ENCODE results near the gene ADAMTS8. TPM values are rescaled to one million over a fixed set of nuclear protein-coding genes. Genes with fewer than 3 reads are reported as not detected.

ADAMTS8 gene
- total and polyA plus RNA-seq, 10 donors = 0.30 to 2.5 (median 0.73) TPM; not detected in 1

DNA sequence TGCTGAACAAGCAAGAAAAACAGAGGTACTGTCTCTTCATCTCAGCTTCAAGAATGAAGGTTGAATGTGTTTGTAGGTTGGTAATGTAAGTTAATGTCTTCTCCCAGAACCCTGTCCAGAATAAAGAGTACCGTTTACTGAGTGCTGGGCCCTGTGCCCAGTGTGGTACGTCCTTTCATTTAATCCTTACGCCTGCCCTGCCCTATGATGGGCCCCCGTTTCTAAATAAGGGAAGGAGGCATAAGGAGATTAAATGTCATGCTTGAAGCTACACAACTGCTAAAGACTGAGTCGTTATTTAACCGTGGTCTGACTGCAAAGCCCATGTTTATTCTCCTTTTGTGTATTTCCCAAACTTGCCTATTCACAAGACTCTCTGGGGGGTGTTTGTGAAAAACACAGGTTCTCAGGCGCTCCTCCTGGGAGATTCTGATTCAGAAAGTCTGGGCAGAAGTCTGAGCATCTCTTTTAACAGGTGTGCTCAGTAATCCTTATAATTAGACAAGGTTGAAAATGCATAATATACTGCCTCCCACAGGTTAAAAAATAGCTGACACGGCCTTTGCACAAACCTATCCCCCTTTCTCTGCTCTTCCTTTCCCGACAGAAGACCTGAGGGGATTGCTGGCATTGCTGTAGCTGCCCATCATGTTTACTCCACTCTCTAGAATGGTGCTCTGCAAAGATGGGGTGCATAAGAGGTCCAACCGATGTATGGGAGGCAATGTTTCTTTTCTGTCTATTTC lies 57.4 kb downstream of the ADAMTS8 start:
- intact Hi-C loops (cut with DNase I; ENCODE audit: low total_unique reads) = no loop called here
- H3K9me3 ChIP-seq = no peaks in the 10 kb centered on the region
- no peak overlapping the region for H3K4me3 ChIP-seq
- H3K27ac ChIP-seq = no peak overlapping the region
- H3K36me3 ChIP-seq = no peaks in the 10 kb centered on the region
- H3K27me3 ChIP-seq (replicated peaks in 1 of 7) = peaks cover 0 to 6% (median 0%) of the 10 kb centered on the region in 7 donors
- WGBS, 5 donors = 70 to 78% (median 72%) methylated on average over 10 of the region's 10 CpGs
- DNase-seq = no peak
- TF ChIP-seq POLR2A (IDR thresholded peaks at IDR 0.05) = no peak
- TF ChIP-seq POLR2AphosphoS5 (IDR thresholded peaks at IDR 0.05) = no peak
- TF ChIP-seq, protein P1, sequence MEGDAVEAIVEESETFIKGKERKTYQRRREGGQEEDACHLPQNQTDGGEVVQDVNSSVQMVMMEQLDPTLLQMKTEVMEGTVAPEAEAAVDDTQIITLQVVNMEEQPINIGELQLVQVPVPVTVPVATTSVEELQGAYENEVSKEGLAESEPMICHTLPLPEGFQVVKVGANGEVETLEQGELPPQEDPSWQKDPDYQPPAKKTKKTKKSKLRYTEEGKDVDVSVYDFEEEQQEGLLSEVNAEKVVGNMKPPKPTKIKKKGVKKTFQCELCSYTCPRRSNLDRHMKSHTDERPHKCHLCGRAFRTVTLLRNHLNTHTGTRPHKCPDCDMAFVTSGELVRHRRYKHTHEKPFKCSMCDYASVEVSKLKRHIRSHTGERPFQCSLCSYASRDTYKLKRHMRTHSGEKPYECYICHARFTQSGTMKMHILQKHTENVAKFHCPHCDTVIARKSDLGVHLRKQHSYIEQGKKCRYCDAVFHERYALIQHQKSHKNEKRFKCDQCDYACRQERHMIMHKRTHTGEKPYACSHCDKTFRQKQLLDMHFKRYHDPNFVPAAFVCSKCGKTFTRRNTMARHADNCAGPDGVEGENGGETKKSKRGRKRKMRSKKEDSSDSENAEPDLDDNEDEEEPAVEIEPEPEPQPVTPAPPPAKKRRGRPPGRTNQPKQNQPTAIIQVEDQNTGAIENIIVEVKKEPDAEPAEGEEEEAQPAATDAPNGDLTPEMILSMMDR (IDR thresholded peaks at IDR 0.05 in 8 of 11, conservative IDR thresholded peaks at IDR 0.05 in 3 of 11) = no peak
- no peaks in the 10 kb centered on the region for H3K4me1 ChIP-seq

DNA sequence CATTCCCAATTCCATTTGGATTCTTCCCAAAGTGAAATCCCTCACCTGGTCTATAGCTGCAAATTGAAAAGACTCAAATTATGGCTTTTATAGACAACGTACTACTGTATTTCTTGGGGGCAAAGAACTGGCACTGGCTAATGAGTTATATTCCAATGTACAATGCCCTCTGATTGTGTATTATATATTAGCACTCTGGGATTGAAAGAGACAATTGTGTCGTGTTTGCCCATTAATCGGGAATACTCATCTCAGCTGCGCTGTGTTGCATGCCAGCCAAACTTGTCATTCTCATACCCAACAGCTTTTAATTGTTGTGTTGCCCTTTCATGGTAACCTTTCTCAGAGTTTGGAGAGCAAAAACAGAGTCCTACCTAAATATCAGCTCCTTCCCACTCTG lies 58.7 kb downstream of the ADAMTS8 start:
- no peaks in the 10 kb centered on the region for H3K4me1 ChIP-seq
- TF ChIP-seq, protein P1 (IDR thresholded peaks at IDR 0.05 in 8 of 11, conservative IDR thresholded peaks at IDR 0.05 in 3 of 11) = no peak
- TF ChIP-seq POLR2AphosphoS5 (IDR thresholded peaks at IDR 0.05) = no peak
- WGBS, 5 donors = 91 to 96% (median 95%) methylated on average over 4 of the region's 4 CpGs
- no peak for DNase-seq
- no peak overlapping the region for H3K27ac ChIP-seq
- H3K27me3 ChIP-seq (replicated peaks in 1 of 7) = peaks cover 0 to 2% (median 0%) of the 10 kb centered on the region in 7 donors
- H3K36me3 ChIP-seq = no peaks in the 10 kb centered on the region
- no peak overlapping the region for H3K4me3 ChIP-seq
- intact Hi-C loops (cut with DNase I; ENCODE audit: low total_unique reads) = no loop called here
- no peaks in the 10 kb centered on the region for H3K9me3 ChIP-seq

DNA sequence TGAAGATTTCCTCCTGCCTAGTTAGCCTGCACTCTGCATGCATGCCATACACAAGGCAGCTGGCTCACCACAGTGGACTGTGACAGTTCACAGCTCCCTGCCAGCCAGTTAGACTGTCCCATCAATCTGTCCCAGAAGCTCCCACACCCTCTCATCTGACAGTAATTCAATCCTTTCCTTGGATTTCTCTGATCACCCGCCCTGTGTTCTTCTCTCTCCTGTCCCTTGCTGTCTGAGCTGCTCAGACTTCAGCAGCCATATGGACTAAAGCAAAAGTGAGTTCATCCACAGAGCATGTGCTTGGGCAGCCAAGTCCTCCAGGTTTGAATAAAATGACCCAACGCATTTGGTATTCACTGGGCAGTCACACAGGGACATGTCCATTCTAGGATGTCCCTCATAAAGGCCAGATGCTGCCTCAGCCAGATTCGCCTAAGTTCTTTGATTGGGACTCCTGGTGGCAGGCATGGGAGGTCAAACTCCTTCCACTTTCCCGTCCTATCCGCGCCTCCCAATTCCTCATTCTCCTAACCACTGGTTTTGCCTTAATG lies 59.2 kb downstream of the ADAMTS8 start:
- H3K4me1 ChIP-seq = no peaks in the 10 kb centered on the region
- DNase-seq = no peak
- TF ChIP-seq, protein P1 (IDR thresholded peaks at IDR 0.05 in 8 of 11, conservative IDR thresholded peaks at IDR 0.05 in 3 of 11) = no peak
- TF ChIP-seq POLR2AphosphoS5 (IDR thresholded peaks at IDR 0.05) (no peak), POLR2A (IDR thresholded peaks at IDR 0.05) (no peak)
- H3K36me3 ChIP-seq = no peaks in the 10 kb centered on the region
- intact Hi-C loops (cut with DNase I; ENCODE audit: low total_unique reads) = no loop called here
- H3K27ac ChIP-seq = no peak overlapping the region
- WGBS, 5 donors = 76 to 92% (median 86%) methylated on average over 6 of the region's 6 CpGs
- H3K27me3 ChIP-seq (replicated peaks in 1 of 7) = no peaks in the 10 kb centered on the region
- H3K4me3 ChIP-seq = no peak overlapping the region
- no peaks in the 10 kb centered on the region for H3K9me3 ChIP-seq

DNA sequence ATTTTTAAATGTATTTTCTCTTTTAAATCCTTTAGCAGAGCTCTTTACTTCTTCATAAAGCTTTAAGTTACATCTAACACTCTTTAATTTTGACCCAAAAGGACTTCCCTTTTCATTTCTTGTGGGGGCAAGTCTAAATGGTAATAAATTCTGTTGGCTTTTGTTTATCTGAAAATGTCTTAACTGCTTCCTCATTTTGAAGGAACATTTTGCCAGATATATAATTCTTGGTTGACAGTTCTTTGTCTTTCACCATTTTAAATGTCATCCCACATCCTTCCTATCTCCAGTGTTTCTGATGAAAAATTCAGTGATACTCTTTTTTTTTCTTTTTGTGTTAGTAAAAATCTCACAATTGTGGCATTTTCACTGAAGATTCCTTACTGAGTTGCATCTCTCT lies 69.0 kb downstream of the ADAMTS8 start:
- Histone ChIP-seq H3K4me3 (no peak overlapping the region), H3K36me3 (no peaks in the 10 kb centered on the region), H3K27me3 (replicated peaks in 1 of 7) (no peaks in the 10 kb centered on the region), H3K27ac (no peak overlapping the region), H3K9me3 (peaks cover 9 to 49% (median 41%) of the 10 kb centered on the region in 8 donors), H3K4me1 (no peaks in the 10 kb centered on the region)
- intact Hi-C loops (cut with DNase I; ENCODE audit: low total_unique reads) = no loop called here
- TF ChIP-seq POLR2AphosphoS5 (IDR thresholded peaks at IDR 0.05) (no peak), POLR2A (IDR thresholded peaks at IDR 0.05) (no peak)
- TF ChIP-seq, protein P1 (IDR thresholded peaks at IDR 0.05 in 8 of 11, conservative IDR thresholded peaks at IDR 0.05 in 3 of 11) = no peak
- no peak for DNase-seq

All from spleen (tissue), 11 donors.